ACC112 (cell line): ENCODE measurements around the gene GFOD1.

ENCODE experiments used
- H2AFZ ChIP-seq: fragments of 200-600 bp; sonication (generic); one replicate; pipeline ENCODE4 v1.6.0; 2017; ENCODE audit warnings: antibody characterized with exemption, low read length; ENCODE audit not compliant: unreplicated experiment
- H3K27ac ChIP-seq: fragments of 200-600 bp; sonication (generic); 2 replicates; pipeline ENCODE4 v1.5.1; 2014; ENCODE audit warnings: low read depth, mild to moderate bottlenecking, antibody characterized with exemption, low read length, moderate library complexity
- H3K27me3 ChIP-seq: fragments of 200-600 bp; sonication (generic); 2 replicates; pipeline ENCODE4 v1.6.1; 2014; ENCODE audit warnings: mild to moderate bottlenecking, antibody characterized with exemption, low read length, moderate library complexity, mixed read lengths; ENCODE audit not compliant: insufficient read depth
- H3K36me3 ChIP-seq: fragments of 200-600 bp; sonication (generic); 2 replicates; pipeline ENCODE4 v1.6.1; 2016; ENCODE audit warnings: mild to moderate bottlenecking, antibody characterized with exemption, low read length, moderate library complexity, mixed read lengths; ENCODE audit not compliant: insufficient read depth
- H3K4me1 ChIP-seq: fragments of 200-600 bp; sonication (generic); one replicate; pipeline ENCODE4 v1.6.1; 2016; ENCODE audit warnings: low read length, mixed read lengths; ENCODE audit not compliant: insufficient read depth, unreplicated experiment, control insufficient read depth
- H3K4me3 ChIP-seq: fragments of 200-600 bp; sonication (generic); 2 replicates; pipeline ENCODE4 v1.5.1; 2014; ENCODE audit warnings: mild to moderate bottlenecking, low read depth, low read length
- H3K79me2 ChIP-seq: fragments of 200-600 bp; sonication (generic); one replicate; pipeline ENCODE4 v1.6.0; 2016; ENCODE audit warnings: low read length; ENCODE audit not compliant: control insufficient read depth, unreplicated experiment, insufficient read depth

Gene GFOD1

DNA sequence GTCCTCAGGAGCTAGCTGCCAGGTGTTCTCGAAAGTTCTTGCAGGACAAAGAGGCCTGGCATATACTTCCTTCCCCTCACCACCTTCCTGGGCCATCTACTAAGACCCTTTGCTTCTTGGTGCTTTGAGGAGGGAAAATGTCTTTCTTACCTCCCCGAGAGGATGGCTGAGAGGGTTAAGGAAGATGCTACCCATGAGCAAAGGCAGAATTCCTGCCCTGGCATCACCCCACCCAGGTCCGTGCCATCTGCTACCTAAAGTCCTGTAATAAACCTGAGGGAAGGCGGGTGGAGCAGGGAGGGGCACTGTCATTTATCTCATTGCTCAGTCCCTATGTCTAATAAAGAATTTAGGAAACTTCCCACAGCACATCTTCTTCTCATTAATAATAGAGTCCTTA, 16.2 kb downstream of the GFOD1 start:
- no peak overlapping the region for H3K27ac ChIP-seq
- no peaks in the 10 kb centered on the region for H3K79me2 ChIP-seq
- H3K27me3 ChIP-seq: no peaks in the 10 kb centered on the region
- no peak overlapping the region for H3K4me3 ChIP-seq
- H2AFZ ChIP-seq: no peak overlapping the region
- H3K36me3 ChIP-seq: no peaks in the 10 kb centered on the region
- peaks cover 6% of the 10 kb centered on the region for H3K4me1 ChIP-seq

DNA sequence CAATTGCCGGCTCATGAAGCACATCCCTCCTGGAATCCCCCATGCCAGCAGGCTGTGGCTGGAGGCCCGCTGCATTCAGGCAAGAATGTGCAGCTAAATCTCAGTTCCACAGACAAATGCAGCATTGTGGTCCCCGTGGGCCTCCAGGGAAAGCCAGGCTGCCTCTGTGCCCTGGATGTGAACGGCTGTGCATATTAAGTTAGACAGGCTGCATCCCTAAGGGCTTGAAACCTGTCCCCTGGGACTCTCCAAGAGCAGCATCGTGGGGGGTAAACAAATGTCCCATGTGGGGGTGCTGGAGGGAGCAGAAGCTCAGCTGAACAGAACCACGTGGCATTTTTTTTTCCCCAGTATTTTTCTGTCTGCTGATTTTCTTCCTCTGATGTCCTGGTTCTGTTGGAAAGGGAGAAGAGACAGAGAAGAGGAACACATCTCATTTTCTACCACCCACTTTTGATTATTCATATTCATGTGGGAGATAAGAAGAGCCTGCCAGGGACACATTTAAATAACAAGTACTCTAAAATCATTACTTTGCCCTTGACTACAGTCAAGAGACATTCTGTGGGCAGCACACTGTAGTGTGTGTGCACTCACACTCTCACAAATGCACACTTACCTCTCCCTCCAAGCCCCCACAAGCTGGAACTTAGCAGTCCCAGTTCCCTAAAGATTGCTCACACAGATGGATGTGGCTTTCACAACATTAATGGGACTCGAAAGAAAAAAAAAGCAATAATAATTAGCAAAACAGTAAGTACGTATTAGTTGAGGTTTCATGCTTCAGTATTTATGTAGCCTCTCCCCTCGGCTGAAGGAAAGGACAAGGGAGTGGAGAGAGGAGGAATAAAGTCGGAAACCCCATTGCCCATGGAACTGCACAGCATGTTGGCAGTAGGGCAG, 16.9 kb downstream of the GFOD1 start:
- Histone ChIP-seq H3K4me1 (peaks cover 13% of the 10 kb centered on the region), H3K27ac (no peak overlapping the region), H3K4me3 (no peak overlapping the region), H2AFZ (no peak overlapping the region), H3K36me3 (no peaks in the 10 kb centered on the region), H3K27me3 (no peaks in the 10 kb centered on the region), H3K79me2 (no peaks in the 10 kb centered on the region)

DNA sequence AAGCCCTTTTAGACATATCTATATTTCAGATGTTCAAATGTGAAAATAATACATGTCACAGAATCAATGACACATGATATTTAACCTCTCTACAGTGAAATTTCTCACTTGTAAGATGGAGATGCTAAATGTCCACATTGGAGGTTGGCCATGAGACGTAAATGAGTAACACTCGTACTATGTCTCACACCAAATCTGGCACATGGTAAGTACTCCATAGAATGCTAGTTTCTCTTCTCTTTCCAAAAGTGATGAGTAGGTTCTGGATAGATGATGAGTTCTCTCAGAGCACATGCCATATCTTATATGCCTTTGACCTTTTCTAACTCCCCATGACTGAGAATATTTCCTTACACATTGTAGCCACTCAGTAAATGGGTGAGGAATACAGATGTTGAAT, 17.7 kb downstream of the GFOD1 start:
- Histone ChIP-seq H2AFZ (no peak overlapping the region), H3K27me3 (no peaks in the 10 kb centered on the region), H3K79me2 (no peaks in the 10 kb centered on the region), H3K4me3 (no peak overlapping the region), H3K36me3 (no peaks in the 10 kb centered on the region), H3K27ac (no peak overlapping the region), H3K4me1 (peaks cover 13% of the 10 kb centered on the region)

DNA sequence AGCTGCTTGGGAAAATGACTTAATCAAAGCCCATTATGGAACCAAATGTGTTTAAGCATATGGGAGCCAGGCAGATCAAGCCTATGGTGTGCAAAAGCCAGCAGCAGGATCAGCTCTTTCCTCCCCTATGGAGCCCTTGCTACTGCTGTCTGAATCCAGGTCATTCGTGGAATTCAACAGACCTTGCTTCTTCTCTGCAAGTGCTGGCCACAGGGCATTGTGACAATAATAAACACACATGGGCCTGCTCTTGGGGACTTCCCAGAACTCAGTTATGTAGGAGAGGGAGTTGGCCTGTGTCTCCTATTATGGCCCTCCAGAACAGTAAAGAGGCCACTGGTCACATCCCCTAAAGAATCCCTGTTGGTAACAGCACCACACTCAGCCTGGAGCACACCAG, 18.6 kb downstream of the GFOD1 start:
- Histone ChIP-seq H3K79me2 (no peaks in the 10 kb centered on the region), H3K4me3 (no peak overlapping the region), H3K4me1 (peaks cover 13% of the 10 kb centered on the region), H3K27ac (no peak overlapping the region), H3K27me3 (no peaks in the 10 kb centered on the region), H3K36me3 (no peaks in the 10 kb centered on the region), H2AFZ (no peak overlapping the region)

DNA sequence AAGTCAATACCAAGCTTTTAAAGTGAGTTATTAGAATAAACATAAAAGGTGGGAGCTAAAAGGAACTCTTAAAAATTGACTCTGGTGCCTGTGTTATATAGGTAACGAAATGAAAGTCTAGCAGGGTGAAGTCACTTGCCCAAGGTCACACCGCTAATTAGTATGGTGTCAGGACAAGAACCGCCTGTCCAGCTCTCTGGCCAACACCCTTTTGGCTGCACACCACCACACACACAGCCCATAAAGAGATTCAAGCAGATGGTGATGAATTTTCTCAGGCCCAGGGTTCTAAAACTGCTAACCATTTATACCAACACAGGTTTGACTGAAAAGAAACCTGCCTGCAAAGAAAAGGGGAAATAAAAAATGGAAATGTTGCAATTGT, 20.2 kb downstream of the GFOD1 start:
- no peak overlapping the region for H3K4me3 ChIP-seq
- no peak overlapping the region for H3K27ac ChIP-seq
- H3K4me1 ChIP-seq: peaks cover 23% of the 10 kb centered on the region
- H3K36me3 ChIP-seq: no peaks in the 10 kb centered on the region
- no peaks in the 10 kb centered on the region for H3K79me2 ChIP-seq
- H3K27me3 ChIP-seq: no peaks in the 10 kb centered on the region
- H2AFZ ChIP-seq: no peak overlapping the region

DNA sequence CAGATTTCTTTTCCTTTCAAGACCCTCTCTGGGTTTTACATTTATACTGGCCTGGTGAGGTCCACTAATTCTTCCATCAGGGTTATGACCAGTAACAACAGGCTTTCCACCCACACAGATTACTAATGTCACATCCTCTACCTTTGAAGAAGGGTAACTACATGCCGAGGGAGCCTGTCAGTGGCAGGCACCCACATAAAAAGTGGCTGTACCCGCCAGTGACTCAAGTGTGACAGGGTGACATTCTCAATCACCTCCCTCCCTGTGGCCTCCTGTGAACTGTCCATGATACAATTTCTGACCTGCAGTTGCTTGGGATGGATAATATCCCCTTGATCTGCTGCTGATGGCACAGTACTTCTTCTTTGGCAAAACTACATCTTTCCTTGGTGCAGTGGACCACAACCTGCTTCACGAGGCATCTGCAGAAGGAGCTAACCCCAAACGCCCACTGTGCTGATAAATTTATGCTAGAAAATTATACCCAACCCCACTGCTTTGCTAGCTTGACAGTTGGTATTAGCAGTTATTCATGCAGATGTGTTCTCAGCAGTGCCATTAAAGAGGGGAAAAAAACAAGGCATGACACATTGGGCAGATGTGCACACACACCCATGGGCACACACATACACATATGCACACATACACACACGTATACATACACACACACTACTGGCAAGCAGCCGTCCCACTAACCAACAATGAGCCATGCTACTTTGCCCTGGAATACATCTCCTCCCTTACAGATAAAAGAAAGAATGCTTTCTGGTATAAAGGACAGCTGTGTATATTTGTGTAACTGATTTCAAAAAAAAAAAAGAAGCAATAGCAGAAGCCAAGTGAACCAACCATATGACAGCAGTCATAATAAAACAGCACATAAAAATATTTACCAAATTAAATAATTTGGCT, 20.8 kb downstream of the GFOD1 start:
- no peak overlapping the region for H3K27ac ChIP-seq
- H2AFZ ChIP-seq: no peak overlapping the region
- no peaks in the 10 kb centered on the region for H3K79me2 ChIP-seq
- no peaks in the 10 kb centered on the region for H3K27me3 ChIP-seq
- no peaks in the 10 kb centered on the region for H3K36me3 ChIP-seq
- peaks cover 25% of the 10 kb centered on the region for H3K4me1 ChIP-seq
- no peak overlapping the region for H3K4me3 ChIP-seq

DNA sequence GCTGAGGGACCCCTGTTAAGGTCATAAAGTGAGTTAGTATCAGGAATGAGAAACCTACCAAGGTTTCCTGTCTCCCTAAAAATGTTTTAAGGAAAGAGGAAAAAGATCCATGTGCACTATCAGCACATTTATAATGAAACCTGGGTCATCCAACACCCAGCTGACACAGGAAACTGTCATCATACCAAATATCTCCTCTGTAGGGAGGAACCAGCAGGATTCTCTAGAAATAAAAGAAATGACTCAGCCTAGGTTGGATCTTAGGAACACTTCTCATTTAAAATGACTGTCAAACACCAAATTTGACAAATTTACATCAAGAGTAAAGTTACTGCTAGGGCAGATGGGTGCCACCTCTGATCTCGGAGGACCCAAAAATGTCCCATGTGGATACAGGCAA, 21.7 kb downstream of the GFOD1 start:
- no peaks in the 10 kb centered on the region for H3K27me3 ChIP-seq
- no peak overlapping the region for H2AFZ ChIP-seq
- no peak overlapping the region for H3K27ac ChIP-seq
- peaks cover 25% of the 10 kb centered on the region for H3K4me1 ChIP-seq
- H3K36me3 ChIP-seq: no peaks in the 10 kb centered on the region
- no peaks in the 10 kb centered on the region for H3K79me2 ChIP-seq
- H3K4me3 ChIP-seq: no peak overlapping the region

DNA sequence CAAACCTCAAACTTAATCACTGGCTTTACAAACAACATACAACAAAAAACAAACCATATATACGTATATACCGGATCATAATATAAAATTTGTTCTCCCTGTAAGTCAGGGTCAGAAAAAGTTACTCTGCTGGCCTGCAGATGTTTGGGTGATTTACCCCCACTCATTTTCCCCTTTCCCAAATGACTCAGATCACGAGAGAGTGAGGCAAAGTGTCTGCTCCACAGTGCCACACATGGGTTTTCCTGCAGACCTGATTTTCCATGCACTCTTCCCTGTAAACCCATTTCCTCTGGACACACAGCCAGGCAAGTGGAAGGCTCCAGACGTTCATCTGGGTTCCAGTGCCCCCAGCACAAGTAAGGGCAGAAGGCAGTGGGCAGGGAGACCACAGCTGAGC, 23.5 kb downstream of the GFOD1 start:
- Histone ChIP-seq H3K36me3 (no peaks in the 10 kb centered on the region), H3K27me3 (no peaks in the 10 kb centered on the region), H2AFZ (no peak overlapping the region), H3K27ac (no peak overlapping the region), H3K4me3 (no peak overlapping the region), H3K4me1 (peaks cover 25% of the 10 kb centered on the region), H3K79me2 (no peaks in the 10 kb centered on the region)

DNA sequence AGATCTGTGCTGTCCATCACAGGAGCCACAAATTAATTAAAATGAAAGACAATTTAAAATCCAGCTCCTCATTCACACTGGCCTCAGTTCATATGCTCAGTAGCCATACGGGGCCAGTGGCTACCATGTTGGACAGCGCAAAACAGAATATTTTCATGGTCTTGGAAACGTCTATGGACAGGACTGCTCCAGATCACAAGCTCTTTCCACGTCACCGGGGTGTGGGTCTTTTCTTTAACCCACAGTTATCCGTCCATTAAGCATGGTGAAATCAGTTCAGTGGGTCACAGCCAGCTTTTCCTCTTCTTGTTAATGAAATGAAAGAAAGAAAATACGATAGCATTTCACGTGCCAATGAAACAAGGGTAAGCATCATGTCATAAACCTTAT, 24.1 kb downstream of the GFOD1 start:
- H3K4me1 ChIP-seq: peaks cover 25% of the 10 kb centered on the region
- no peak overlapping the region for H2AFZ ChIP-seq
- no peak overlapping the region for H3K4me3 ChIP-seq
- no peak overlapping the region for H3K27ac ChIP-seq
- no peaks in the 10 kb centered on the region for H3K79me2 ChIP-seq
- no peaks in the 10 kb centered on the region for H3K36me3 ChIP-seq
- H3K27me3 ChIP-seq: no peaks in the 10 kb centered on the region

DNA sequence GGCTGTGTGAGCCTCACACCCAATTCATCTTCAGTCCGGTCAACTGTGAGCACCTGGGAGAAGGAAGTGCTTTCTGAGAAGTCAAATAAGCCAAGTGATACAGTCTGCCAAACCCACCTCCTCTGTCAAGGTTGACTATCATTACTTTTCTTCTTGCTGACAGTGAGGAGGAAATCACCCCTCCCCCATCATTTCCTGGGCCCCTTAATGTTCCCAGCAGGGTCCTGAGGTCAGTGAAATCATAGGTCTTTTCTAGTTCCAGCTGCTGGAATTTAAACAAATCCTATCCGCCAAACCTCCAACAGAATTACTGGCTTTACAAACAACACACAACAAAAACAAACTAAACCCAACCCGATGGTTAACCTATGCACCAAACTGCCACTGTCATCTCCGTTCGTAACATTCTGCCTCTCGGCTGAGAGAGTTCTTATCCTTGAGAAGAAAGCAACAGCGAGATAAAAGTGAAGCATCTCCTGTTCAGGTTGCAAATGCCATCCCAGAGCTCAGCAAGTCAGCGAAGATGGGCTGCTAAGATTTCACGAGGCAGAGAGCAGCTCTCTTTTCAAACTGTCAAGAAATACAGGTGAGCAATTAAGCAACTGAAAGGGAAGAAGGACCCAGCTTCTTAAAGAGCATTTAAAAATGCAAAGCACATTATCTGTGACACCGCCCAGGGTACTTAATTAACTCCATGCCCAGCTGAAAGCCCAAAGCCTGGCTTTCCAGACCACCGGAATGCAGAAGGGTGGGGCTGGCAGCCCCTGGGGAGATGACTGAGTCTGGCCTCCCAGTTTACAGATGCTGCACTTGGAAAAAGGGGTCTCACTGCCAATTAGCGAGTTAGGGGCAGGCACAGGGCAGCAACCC, 24.7 kb downstream of the GFOD1 start:
- Histone ChIP-seq H3K4me3 (no peak overlapping the region), H2AFZ (no peak overlapping the region), H3K4me1 (peaks cover 25% of the 10 kb centered on the region), H3K79me2 (no peaks in the 10 kb centered on the region), H3K27ac (no peak overlapping the region), H3K36me3 (no peaks in the 10 kb centered on the region), H3K27me3 (no peaks in the 10 kb centered on the region)
